DOHH2 (cell line): ENCODE measurements around the gene NEDD4L.

Experiments
- EZH2phosphoT487 ChIP-seq: fragments of 200-600 bp; sonication (generic); IDR thresholded peaks from 2 replicates; pipeline ENCODE4 v1.6.1; 2017; ENCODE audit warnings: borderline replicate concordance, mild to moderate bottlenecking, antibody characterized with exemption, low read length, moderate library complexity, mixed read lengths
- TF ChIP-seq, protein P1 (sequence below): fragments of 200-600 bp; sonication (generic); IDR thresholded peaks from one replicate; pipeline ENCODE4 v1.5.1; 2014; ENCODE audit warnings: antibody characterized with exemption, mild to moderate bottlenecking, low read depth, low read length; ENCODE audit not compliant: poor library complexity, severe bottlenecking

DNA sequence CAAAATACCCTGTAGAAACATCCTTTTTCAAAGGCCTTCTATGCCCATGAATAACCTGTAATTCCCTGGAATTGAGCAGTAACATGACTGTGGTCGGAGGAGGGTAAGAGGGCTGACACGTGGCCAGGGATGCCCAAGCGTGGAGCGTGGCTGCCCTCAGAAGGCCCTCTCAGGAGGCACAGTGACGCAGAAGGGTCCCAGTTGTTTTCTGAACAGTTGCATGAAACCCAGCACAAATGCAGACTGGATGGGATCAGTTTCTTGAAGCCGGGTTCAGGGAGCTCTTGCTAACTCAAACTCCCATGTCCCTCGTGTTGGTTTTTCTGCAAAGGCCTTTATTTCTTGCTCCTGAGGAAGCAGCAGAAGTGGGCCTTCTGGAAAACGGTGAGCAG is 347.9 kb downstream of the NEDD4L start:
- TF ChIP-seq, protein P1, sequence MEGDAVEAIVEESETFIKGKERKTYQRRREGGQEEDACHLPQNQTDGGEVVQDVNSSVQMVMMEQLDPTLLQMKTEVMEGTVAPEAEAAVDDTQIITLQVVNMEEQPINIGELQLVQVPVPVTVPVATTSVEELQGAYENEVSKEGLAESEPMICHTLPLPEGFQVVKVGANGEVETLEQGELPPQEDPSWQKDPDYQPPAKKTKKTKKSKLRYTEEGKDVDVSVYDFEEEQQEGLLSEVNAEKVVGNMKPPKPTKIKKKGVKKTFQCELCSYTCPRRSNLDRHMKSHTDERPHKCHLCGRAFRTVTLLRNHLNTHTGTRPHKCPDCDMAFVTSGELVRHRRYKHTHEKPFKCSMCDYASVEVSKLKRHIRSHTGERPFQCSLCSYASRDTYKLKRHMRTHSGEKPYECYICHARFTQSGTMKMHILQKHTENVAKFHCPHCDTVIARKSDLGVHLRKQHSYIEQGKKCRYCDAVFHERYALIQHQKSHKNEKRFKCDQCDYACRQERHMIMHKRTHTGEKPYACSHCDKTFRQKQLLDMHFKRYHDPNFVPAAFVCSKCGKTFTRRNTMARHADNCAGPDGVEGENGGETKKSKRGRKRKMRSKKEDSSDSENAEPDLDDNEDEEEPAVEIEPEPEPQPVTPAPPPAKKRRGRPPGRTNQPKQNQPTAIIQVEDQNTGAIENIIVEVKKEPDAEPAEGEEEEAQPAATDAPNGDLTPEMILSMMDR = no peak
- TF ChIP-seq EZH2phosphoT487 = no peak
